HT1080 (cell line): ENCODE measurements around the gene TMEM259. TPM values are rescaled to one million over a fixed set of nuclear protein-coding genes. Genes with fewer than 3 reads are reported as not detected.
A peak's percentile ranks its signal among the peaks of the same experiment; 100 is the strongest.

Experiments
- DNase-seq: peaks from one replicate; pipeline ENCODE4 v3.0.0-alpha.2; 2015; ENCODE audit warnings: low read depth
- total RNA-seq: library from RNA; depleted of rRNA; stranded (reverse); fragments of >200 nt; shearing (Covaris generic); gene quantifications from 2 replicates; pipeline ENCODE4 v1.2.3, GENCODE V29; 2014

TMEM259 gene
- total RNA-seq, 1 experiment from 2014 or later = 127 TPM

DNA sequence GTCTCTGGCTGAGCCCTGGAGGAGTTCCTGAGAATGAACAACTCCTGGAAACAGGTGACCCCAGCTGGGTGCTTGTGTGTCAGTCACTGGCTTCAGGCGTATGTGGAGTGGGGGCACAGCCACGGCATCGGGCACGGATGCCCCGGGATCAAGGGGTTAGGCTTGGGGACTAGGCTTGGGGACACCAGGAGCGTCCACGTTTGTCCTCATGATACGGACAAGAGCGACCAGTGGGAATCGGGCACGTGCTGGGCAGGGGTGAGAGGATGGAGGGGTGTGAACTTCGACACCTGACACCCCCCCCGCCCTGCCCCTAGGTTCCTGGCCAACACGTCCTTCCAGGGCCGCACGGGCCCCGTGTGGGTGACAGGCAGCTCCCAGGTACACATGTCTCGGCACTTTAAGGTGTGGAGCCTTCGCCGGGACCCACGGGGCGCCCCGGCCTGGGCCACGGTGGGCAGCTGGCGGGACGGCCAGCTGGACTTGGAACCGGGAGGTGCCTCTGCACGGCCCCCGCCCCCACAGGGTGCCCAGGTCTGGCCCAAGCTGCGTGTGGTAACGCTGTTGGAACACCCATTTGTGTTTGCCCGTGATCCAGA is 16.6 kb downstream of the TMEM259 start:
- DNase-seq = no peak

- DNase-seq = no peak
Observed at GRCh38 chr19:1003283-1003682, 17.6 kb downstream of the TMEM259 start.

DNA sequence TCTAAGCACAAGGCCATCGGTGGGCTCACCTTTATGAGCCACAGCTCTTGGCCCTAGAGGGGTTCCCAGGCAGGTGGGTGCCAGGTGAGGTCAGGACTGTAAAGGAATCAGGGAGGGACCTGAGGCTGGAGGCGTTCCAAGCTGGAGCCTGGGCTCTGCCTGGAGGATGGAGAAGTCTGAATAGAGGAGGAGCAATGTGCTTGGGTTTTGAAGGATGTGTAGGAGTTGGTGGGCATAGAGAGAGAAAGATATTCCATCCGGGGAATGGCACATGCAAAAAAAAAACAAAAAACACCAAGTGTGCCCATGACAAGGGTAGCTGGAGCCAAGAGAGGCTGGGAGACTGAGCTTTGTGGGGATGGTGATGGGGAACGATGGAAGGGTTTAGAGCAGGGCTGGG is 18.3 kb downstream of the TMEM259 start:
- no peak for DNase-seq

GRCh38 chr19:1001538-1002166 is 19.3 kb downstream of the TMEM259 start:
- peak; percentile 24 for DNase-seq

DNA sequence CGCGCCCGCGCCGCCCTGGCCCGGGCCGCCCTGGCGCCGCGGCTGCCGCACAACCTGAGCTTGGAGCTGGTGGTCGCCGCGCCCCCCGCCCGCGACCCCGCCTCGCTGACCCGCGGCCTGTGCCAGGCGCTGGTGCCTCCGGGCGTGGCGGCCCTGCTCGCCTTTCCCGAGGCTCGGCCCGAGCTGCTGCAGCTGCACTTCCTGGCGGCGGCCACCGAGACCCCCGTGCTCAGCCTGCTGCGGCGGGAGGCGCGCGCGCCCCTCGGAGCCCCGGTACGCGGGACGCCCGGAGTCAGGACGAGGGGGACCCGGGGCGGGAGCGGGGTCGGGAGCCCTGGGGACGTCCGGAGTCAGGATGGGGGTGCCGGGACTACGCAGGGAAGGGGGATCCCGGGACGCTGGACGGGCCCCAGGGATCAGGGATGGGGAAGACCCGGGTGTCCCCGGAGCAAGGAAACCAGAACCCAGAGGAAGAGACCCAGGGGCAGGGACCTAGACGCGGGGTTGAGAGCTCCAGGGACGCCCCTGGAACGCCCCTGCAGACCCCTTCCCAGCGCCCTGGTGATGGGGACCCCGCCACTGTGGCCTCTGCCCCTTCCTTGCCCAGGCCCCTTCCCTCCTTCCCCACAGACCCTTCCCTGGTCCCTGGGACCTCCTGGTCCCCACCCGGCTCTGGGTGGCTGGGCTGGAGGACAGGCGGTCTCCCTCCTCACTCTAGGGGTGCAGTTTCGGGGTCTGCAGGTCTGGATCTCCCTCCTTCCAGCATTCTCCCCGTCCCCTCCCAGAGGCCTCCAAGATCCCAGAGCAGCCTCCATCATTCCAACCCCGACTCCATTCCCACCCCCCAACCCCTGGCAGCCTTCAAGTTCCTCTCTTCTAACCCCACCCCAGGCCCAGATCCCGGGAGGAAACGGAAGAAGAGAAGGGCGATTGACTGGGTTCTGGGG is 20.1 kb downstream of the TMEM259 start:
- DNase-seq = no peak

DNA sequence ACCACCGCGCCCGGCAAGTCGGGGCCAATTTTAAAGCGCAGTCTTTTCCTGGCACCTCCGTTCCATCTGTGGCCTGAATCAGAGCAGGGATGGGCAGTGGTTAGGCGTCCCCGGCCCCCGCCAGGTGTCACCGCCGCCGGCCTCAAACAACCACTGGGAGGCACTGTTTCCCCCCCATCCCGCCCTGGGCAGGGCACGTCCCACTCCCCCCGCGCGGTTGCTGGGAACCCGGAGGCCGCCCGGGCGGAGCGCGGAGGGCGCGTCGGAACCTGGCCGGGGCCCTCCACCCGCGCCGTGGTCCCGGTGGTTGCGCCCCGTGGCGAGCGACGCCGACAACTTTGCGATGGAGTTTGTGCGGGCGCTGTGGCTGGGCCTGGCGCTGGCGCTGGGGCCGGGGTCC is 20.8 kb downstream of the TMEM259 start, which contains the start of gene GRIN3B:
GRIN3B (plus strand) TSS at position 325 of the 400 bp plus-strand sequence; CDS start at position 344, 19 bp downstream.
- peak; percentile 50 for DNase-seq

- no peak for DNase-seq
Observed at GRCh38 chr19:999379-999719, 21.6 kb downstream of the TMEM259 start.

DNA sequence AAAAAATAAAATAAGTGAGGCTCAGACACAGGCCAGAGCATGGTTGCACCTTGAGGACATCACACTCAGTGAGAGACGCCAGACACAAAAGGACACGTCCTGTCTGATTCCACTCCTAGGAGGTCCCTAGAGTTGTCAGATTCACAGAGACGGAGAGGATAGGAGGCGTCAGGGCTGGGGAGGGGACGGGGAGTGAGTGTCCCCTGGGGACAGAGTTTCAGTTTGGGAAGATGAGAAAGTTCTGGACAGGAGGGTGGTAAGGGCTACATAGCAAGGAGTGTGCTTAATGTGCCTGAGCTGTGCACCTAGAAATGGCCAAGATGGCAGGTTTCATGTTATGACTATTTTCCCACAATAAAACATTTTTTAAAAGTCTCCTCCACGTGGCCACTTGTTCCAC is 22.9 kb downstream of the TMEM259 start:
- DNase-seq = no peak

DNA sequence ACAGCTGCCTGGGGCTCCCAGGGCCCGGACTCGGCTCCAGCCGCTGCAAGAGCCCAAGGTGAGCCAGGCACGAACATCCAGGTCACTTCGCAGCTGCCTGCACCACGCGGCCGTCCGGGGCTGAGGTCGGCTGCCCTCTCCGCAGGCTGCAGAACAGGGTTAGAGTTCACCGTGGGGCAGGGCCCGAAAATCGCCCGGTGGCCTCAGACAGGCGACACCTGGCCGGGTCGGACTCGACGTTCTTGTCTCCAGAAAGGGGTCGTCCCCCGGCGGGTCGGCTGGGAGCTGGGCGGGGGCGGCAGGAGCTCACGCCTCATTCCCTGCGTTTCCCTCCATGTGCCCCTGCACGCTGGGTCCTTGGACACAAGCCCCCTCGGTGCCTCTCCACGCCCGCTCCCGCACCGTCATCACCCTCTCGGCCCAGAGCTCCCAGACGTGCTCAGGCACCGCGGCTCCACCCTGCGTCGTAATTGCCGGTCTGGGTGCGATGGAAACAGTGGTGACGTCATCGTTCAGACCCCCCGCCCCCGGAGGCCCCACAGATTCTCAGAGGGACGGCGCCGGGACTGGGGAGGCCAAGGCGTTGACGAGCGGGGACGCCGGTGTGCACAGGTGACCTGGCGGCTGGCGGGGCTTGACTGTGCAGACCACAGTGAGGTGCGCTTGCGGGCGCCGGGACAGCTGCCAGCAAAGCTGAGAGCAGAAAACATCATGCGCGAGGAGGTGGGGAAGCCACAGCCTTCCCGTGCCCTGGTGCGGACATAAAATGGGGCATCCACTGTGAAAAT is 24.7 kb downstream of the TMEM259 start:
- DNase-seq = no peak

DNA sequence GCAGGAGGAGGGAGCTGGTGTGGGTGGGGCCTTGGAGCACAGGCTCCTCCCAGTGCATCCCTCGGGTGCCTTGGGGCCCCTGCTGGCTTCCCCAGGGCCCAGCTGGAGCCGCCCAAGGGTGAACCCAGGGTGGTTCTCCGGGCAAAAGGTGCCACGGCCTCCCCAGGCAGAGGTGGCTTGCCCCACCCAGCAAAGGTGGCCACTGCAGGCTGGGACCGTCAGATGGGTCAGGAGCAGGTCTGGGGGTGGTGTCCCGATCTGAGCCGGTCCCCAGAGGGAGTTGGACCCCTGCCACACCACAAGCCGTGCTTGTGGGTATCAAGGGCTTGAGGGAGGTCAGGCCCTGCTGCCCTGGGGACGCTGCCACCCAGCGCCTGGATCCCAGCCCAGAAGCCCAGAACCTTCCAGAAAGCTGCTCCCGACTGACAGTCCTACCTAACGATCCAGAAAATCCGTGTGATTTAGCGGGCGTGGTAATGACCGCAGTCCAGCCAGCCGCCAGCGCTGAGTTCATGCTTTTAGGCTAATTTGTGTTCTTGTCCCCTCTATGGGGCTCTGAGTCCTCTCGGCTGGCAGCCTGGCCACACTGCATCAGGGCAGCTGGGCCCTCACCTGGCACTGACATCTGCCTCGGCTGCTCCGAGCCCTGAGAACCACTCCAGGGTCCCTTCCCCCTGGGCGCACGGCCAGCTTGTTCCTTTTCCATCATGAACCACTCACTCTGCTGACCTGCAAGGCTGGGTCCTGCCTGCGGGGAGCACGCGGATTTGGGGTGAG is 25.7 kb downstream of the TMEM259 start:
- no peak for DNase-seq

DNA sequence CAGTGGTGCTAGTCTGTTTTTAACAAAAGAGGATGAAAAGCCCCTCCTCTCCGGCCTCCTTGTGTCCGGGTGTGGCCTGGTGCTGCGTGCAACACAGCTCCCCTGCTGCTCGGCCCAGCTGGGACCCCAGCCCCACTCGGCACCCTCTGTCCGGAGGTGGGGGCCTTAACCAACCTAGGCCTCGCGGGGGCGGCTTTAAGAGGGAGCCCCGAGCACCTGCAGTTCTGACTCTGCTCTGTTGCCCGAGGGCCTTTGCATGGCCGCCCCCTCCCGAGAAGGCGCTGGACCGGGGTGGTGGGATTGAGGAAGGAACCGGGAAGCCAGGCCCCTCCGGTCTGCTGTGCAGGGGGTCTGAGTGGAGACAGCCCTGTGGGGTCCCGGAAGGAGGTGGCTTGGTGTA is 26.4 kb downstream of the TMEM259 start:
- no peak for DNase-seq

GRCh38 chr19:993831-994393 is 27.0 kb downstream of the TMEM259 start:
- DNase-seq = no peak

GRCh38 chr19:993361-993830 is 27.5 kb downstream of the TMEM259 start:
- no peak for DNase-seq

GRCh38 chr19:992670-993055 is 28.3 kb downstream of the TMEM259 start:
- no peak for DNase-seq

- DNase-seq = no peak
Observed at GRCh38 chr19:991932-992669, 28.8 kb downstream of the TMEM259 start.

DNA sequence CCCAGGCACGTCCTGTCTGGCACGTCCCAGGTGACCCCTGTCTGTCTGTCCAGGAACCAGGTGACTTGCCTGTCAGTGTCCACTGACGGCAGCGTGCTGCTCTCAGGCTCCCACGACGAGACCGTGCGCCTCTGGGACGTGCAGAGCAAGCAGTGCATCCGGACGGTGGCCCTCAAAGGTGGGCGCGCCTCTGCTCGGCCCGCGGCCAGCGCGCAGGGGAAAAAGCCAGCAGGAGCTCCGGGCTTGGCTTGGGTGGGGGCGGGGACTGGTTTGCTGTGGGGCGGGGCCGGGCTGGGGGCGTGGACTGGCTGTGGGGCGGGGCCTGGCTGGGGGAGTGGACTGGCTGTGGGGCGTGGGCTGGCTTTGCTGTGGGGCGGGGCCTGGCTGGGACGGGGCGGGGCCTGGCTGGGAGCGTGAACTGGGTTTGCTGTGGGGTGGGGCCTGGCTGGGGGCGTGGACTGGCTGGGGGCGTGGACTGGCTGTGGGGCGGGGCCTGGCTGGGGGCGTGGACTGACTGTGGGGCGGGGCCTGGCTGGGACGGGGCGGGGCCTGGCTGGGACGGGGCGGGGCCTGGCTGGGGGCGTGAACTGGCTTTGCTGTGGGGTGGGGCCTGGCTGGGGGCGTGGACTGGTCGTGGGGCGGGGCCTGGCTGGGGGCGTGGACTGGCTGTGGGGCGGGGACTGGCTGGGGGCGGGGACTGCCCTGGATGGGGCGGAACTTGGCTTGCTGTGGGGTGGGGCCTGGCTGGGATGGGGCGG is 29.6 kb downstream of the TMEM259 start:
- no peak for DNase-seq

- no peak for DNase-seq
Observed at GRCh38 chr19:990746-991145, 30.2 kb downstream of the TMEM259 start.

DNA sequence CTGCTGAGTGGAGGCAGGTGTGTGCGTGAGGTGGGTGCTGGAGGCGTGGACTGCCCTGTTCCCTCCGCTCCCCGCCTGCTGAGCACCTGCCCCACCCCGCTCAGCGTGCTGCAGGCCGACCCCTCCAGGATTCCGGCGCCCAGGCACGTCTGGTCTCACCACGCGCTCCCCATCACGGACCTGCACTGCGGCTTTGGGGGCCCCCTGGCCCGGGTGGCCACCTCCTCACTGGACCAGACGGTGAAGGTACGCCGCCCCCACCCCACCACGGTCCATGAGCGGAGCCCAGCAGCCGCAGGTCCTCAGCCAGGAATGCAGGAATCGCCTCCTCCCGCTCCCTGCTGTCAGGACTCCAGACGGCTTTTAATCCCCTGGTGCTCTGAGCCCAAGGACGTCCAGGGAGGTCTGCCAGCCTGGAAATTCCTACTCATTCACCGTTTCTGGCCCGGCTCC is 30.8 kb downstream of the TMEM259 start:
- DNase-seq = no peak
